Right lobe of liver (tissue), 4 donors: ENCODE data around the gene ASAH2.

ENCODE experiments used
- POLR2A ChIP-seq: fragments of 450-650 bp; IDR thresholded peaks from one replicate; pipeline ENCODE4 v1.6.1; 2017; ENCODE audit warnings: antibody characterized with exemption, mild to moderate bottlenecking
- TF ChIP-seq, protein P1 (sequence below), 4 donors: fragments of 200-600 bp in 3 of 4; fragments of 450-650 bp in 1 of 4; IDR thresholded peaks; one replicate each; pipeline versions ENCODE4 v1.5.1 to v1.8.0; 2016 to 2022; ENCODE audit warnings: antibody characterized with exemption in 4 of 4, mild to moderate bottlenecking in 2 of 4
- donor health status: DM: no; HTN: no; CAD: no.
- donor health status: DM: no; HTN: no; CAD: no.
- donor health status: DM: no; HTN: yes; CAD: no.

DNA sequence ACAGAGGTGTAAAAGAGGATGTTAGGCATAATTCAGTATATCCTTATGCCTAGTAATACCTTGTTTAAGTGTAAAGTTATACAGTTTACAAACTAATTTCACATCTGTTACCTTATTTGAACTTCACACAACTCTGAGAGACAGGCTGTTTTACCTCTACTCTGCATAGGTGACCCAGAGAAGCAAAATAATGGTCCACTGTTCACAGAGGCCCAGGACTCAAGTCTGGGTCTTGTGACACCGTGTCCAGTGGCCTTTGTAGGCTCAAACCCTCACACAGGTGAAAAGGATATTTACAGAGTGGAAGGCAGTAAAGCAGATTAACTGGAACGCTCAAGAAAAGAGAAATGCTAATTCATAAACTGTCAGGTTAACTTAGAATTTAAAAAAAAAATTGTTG, 32.1 kb downstream of the ASAH2 start:
- TF ChIP-seq, protein P1, sequence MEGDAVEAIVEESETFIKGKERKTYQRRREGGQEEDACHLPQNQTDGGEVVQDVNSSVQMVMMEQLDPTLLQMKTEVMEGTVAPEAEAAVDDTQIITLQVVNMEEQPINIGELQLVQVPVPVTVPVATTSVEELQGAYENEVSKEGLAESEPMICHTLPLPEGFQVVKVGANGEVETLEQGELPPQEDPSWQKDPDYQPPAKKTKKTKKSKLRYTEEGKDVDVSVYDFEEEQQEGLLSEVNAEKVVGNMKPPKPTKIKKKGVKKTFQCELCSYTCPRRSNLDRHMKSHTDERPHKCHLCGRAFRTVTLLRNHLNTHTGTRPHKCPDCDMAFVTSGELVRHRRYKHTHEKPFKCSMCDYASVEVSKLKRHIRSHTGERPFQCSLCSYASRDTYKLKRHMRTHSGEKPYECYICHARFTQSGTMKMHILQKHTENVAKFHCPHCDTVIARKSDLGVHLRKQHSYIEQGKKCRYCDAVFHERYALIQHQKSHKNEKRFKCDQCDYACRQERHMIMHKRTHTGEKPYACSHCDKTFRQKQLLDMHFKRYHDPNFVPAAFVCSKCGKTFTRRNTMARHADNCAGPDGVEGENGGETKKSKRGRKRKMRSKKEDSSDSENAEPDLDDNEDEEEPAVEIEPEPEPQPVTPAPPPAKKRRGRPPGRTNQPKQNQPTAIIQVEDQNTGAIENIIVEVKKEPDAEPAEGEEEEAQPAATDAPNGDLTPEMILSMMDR (IDR thresholded peaks at IDR 0.05): no peak
- TF ChIP-seq POLR2A: no peak
